TTC549 (cell line): ENCODE results near the gene LSM5.

Experiments used
- FAIRE-seq: peaks from 2 replicates; lab custom pipeline; 2012; peaks lifted over from hg19 to GRCh38; lab: Jason Lieb, UNC

The LSM5 gene

DNA sequence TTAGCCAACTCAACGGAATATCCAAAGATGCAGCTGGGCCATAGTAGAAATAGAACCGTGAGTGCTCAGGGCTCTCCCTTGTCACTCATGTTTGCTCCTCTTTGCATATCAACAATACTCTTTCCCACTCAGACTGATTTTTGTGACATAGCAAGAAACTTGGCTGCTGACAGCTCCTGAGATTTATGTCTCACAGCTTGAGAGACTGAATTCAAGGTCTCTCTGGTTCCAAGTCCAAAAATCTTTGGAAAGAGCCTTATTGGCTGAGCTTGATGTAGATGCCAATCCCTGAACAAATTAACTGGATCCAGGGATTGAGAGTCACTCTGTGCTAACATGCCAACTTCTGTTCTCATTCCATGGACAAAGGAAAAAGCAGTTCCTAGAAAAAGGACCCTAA, 30.4 kb downstream of the LSM5 start:
- no peak for FAIRE-seq

GRCh38 chr7:32458025-32458424, 32.2 kb downstream of the LSM5 start:
- FAIRE-seq: no peak

GRCh38 chr7:32453341-32454011, 36.7 kb downstream of the LSM5 start:
- no peak for FAIRE-seq

GRCh38 chr7:32447218-32447617, 43.0 kb downstream of the LSM5 start:
- no peak for FAIRE-seq

GRCh38 chr7:32436146-32436928, 53.8 kb downstream of the LSM5 start:
- FAIRE-seq: no peak
